ENCODE data around the gene SLC1A4.

The SLC1A4 gene

GRCh38 chr2:64992218-64992617 lies 3.0 kb downstream of the SLC1A4 start (continued):
- TF ChIP-seq, protein P1, sequence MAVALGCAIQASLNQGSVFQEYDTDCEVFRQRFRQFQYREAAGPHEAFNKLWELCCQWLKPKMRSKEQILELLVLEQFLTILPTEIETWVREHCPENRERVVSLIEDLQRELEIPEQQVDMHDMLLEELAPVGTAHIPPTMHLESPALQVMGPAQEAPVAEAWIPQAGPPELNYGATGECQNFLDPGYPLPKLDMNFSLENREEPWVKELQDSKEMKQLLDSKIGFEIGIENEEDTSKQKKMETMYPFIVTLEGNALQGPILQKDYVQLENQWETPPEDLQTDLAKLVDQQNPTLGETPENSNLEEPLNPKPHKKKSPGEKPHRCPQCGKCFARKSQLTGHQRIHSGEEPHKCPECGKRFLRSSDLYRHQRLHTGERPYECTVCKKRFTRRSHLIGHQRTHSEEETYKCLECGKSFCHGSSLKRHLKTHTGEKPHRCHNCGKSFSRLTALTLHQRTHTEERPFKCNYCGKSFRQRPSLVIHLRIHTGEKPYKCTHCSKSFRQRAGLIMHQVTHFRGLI (tag by site-specific recombination; IDR thresholded peaks at IDR 0.05) = no peak
- TF ChIP-seq, protein P2, sequence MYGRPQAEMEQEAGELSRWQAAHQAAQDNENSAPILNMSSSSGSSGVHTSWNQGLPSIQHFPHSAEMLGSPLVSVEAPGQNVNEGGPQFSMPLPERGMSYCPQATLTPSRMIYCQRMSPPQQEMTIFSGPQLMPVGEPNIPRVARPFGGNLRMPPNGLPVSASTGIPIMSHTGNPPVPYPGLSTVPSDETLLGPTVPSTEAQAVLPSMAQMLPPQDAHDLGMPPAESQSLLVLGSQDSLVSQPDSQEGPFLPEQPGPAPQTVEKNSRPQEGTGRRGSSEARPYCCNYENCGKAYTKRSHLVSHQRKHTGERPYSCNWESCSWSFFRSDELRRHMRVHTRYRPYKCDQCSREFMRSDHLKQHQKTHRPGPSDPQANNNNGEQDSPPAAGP (tag by site-specific recombination; IDR thresholded peaks at IDR 0.05) = no peak
- TF ChIP-seq ZNF223 (tag by site-specific recombination; IDR thresholded peaks at IDR 0.05) (no peak), ZNF16 (tag by site-specific recombination; IDR thresholded peaks at IDR 0.05; ENCODE audit: low read depth) (no peak), SCRT1 (tag by site-specific recombination; IDR thresholded peaks at IDR 0.05; ENCODE audit: borderline replicate concordance) (no peak), ZNF837 (tag by site-specific recombination; IDR thresholded peaks at IDR 0.05) (no peak)
- TF ChIP-seq, protein P3, sequence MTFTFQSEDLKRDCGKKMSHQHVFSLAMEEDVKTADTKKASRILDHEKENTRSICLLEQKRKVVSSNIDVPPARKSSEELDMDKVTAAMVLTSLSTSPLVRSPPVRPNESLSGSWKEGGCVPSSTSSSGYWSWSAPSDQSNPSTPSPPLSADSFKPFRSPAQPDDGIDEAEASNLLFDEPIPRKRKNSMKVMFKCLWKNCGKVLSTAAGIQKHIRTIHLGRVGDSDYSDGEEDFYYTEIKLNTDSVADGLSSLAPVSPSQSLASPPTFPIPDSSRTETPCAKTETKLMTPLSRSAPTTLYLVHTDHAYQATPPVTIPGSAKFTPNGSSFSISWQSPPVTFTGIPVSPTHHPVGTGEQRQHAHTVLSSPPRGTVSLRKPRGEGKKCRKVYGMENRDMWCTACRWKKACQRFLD (tag by site-specific recombination; IDR thresholded peaks at IDR 0.05) = no peak

DNA sequence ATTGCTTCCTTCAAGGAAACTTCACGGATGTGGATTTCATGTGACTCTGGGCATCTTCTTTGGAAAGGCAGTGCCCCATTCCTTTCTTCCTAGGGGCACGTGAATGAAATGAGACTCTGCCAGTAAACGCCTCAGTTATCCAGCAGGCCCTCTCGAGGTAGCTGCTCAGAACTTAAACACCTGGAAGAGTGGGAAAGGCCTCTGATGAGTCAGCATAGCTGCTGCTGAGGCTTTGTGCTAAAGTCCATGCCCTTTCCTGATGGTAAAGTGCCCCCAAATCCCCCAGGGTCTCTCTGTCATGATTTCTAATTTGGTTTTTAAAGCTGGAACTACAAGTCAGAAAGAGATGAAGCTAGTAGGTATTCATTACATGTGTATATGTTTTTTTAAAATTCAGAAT lies 3.8 kb downstream of the SLC1A4 start:
- POLR2A ChIA-PET = interaction anchor here (0.5 kb wide), 1 partner anchor 622 kb away, joined by 3 read pairs; no protein-coding TSS in a partner anchor
- no peaks in the 10 kb centered on the region; the same call in 1 of the 2 replicates for H3K4me1 ChIP-seq (ENCODE audit: control insufficient read depth, insufficient read depth, low read length)
- CTCF ChIA-PET = no interaction called here

GRCh38 chr2:64995041-64995440 lies 5.8 kb downstream of the SLC1A4 start:
- Histone ChIP-seq H3K27ac (ENCODE audit: extremely low read depth, low read depth, low read length) (no peak overlapping the region), H3K36me3 (ENCODE audit: control insufficient read depth in 2 of 2, insufficient read depth in 1 of 2, low read length in 2 of 2) (no peaks in the 10 kb centered on the region), H3K9me3 (ENCODE audit: control insufficient read depth, insufficient read depth, low read depth, low read length) (no peaks in the 10 kb centered on the region), H3K4me1 (ENCODE audit: control insufficient read depth, insufficient read depth, low read length) (no peaks in the 10 kb centered on the region; the same call in 1 of the 2 replicates), H3K4me3 (ENCODE audit: low read depth, low read length) (no peak overlapping the region)
- TF ChIP-seq ZNF221 (tag by site-specific recombination; IDR thresholded peaks at IDR 0.05; ENCODE audit: borderline replicate concordance) = no peak
- TF ChIP-seq ZNF76 (tag by site-specific recombination; IDR thresholded peaks at IDR 0.05; ENCODE audit: borderline replicate concordance, low read depth) = no peak
- TF ChIP-seq KLF16 (tag by site-specific recombination; IDR thresholded peaks at IDR 0.05) = no peak
- no peak for TF ChIP-seq FEZF1 (tag by site-specific recombination; IDR thresholded peaks at IDR 0.05)
- no peak for TF ChIP-seq ZNF623 (tag by site-specific recombination; IDR thresholded peaks at IDR 0.05)
- no peak for TF ChIP-seq GFI1B (tag by site-specific recombination; IDR thresholded peaks at IDR 0.05)
- TF ChIP-seq, protein P3 (tag by site-specific recombination; IDR thresholded peaks at IDR 0.05) = no peak
- TF ChIP-seq ZNF416 (tag by site-specific recombination; IDR thresholded peaks at IDR 0.05) = no peak
- no peak for TF ChIP-seq MEIS1 (CRISPR knock-in tag; IDR thresholded peaks at IDR 0.05; ENCODE audit: borderline replicate concordance)
- TF ChIP-seq ZEB2 (tag by site-specific recombination; IDR thresholded peaks at IDR 0.05) = no peak
- TF ChIP-seq ZNF175 (tag by site-specific recombination; IDR thresholded peaks at IDR 0.05) = no peak
- no peak for TF ChIP-seq ZNF514 (tag by site-specific recombination; IDR thresholded peaks at IDR 0.05)
- ChIA-PET POLR2A (no interaction called here), CTCF (interaction anchor here (1.0 to 1.2 kb wide), 2 partner anchors 13 to 77 kb away, joined by 3 read pairs; no protein-coding TSS in a partner anchor)

More for the DNA sequence above, 3.8 kb downstream of the SLC1A4 start:
- TF ChIP-seq MEIS1 (CRISPR knock-in tag; IDR thresholded peaks at IDR 0.05; ENCODE audit: borderline replicate concordance) (no peak), ZNF76 (tag by site-specific recombination; IDR thresholded peaks at IDR 0.05; ENCODE audit: borderline replicate concordance, low read depth) (no peak), ZNF280D (tag by site-specific recombination; IDR thresholded peaks at IDR 0.05) (no peak)
- TF ChIP-seq, protein P4, sequence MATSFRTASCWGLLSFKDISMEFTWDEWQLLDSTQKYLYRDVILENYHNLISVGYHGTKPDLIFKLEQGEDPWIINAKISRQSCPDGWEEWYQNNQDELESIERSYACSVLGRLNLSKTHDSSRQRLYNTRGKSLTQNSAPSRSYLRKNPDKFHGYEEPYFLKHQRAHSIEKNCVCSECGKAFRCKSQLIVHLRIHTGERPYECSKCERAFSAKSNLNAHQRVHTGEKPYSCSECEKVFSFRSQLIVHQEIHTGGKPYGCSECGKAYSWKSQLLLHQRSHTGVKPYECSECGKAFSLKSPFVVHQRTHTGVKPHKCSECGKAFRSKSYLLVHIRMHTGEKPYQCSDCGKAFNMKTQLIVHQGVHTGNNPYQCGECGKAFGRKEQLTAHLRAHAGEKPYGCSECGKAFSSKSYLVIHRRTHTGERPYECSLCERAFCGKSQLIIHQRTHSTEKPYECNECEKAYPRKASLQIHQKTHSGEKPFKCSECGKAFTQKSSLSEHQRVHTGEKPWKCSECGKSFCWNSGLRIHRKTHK (tag by site-specific recombination; IDR thresholded peaks at IDR 0.05) = no peak
- Histone ChIP-seq H3K9me3 (ENCODE audit: control insufficient read depth, insufficient read depth, low read depth, low read length) (no peaks in the 10 kb centered on the region), H3K27ac (ENCODE audit: extremely low read depth, low read depth, low read length) (no peak overlapping the region), H3K36me3 (ENCODE audit: control insufficient read depth in 2 of 2, insufficient read depth in 1 of 2, low read length in 2 of 2) (no peaks in the 10 kb centered on the region), H3K4me3 (ENCODE audit: low read depth, low read length) (no peak overlapping the region)

All from HEK293 (cell line).